A549 (cell line): ENCODE measurements around the gene MCOLN1. TPM values are rescaled to one million over a fixed set of nuclear protein-coding genes. Genes with fewer than 3 reads are reported as not detected.

ENCODE experiments used
- ATAC-seq, 2 experiments: fragments of 200-7000 bp in 1 of 2; fragments of >200 bp in 1 of 2; cut with Nextera tagmentation in 1 of 2; cut with Tn5 transposase in 1 of 2; 3 replicates each; pipeline versions ENCODE4 v1.8.0 to v1.9.1; 2018 to 2020; ENCODE audit warnings: mild to moderate bottlenecking in 1 of 2, moderate library complexity in 1 of 2
- CTCF ChIA-PET: fragments of 300-600 bp; sonication (Branson Sonifier 250); formaldehyde crosslinking; extraction: SDS; loops from one replicate; lab custom pipeline; 2021; ENCODE audit warnings: antibody characterized with exemption, inconsistent platforms; lab: Yijun Ruan, JAX
- POLR2A ChIA-PET: fragments of 350-600 bp; formaldehyde crosslinking; extraction: SDS; loops from one replicate; lab custom pipeline; 2021; ENCODE audit warnings: antibody characterized with exemption, inconsistent platforms; lab: Yijun Ruan, JAX
- DNase-seq, 2 experiments: peaks; one replicate each; pipeline versions ENCODE4 v3.0.0 to v3.0.0-alpha.2; 2011 to 2016; ENCODE audit warnings: low read depth in 1 of 2, low spot score in 1 of 2
- FAIRE-seq: peaks from 2 replicates; lab custom pipeline; 2011; peaks lifted over from hg19 to GRCh38; lab: Jason Lieb, UNC
- H3K27ac ChIP-seq, 2 experiments: fragments of >200 bp; sonication (Bioruptor Twin); formaldehyde crosslinking; 3 replicates each; pipeline ENCODE4 v1.5.1; 2016 to 2017
- H3K4me1 ChIP-seq: fragments of >200 bp; sonication (Bioruptor Twin); formaldehyde crosslinking; 3 replicates; pipeline ENCODE4 v1.6.1; 2016
- H3K4me2 ChIP-seq: fragments of >200 bp; sonication (Bioruptor Twin); formaldehyde crosslinking; 3 replicates; pipeline ENCODE4 v1.6.1; 2016
- H3K4me3 ChIP-seq: fragments of >200 bp; sonication (Bioruptor Twin); formaldehyde crosslinking; 3 replicates; pipeline ENCODE4 v1.5.1; 2016
- H3K9me3 ChIP-seq: fragments of >200 bp; sonication (Bioruptor Twin); formaldehyde crosslinking; 3 replicates; pipeline ENCODE4 v1.6.1; 2016
- CHD2 ChIP-seq: fragments of 150-350 bp; IDR thresholded peaks from 2 replicates; pipeline ENCODE4 v1.6.1; 2014; ENCODE audit warnings: low read length; ENCODE audit not compliant: partially characterized antibody
- CHD4 ChIP-seq: fragments of 200-600 bp; sonication (generic); IDR thresholded peaks from 2 replicates; pipeline ENCODE4 v1.6.1; 2016; ENCODE audit warnings: antibody characterized with exemption, mild to moderate bottlenecking, borderline replicate concordance
- FOSB ChIP-seq: fragments of 250-450 bp; sonication (Bioruptor Pico); IDR thresholded peaks from 2 replicates; pipeline ENCODE4 v1.5.0; 2020; ENCODE audit warnings: mild to moderate bottlenecking, moderate library complexity
- FOSL2 ChIP-seq, 2 experiments: fragments of 450-650 bp in 1 of 2; fragments of >200 bp in 1 of 2; sonication (Bioruptor Twin) in 1 of 2; formaldehyde crosslinking; IDR thresholded peaks; 2 replicates each; pipeline versions ENCODE4 v1.5.0 to v1.6.1; 2016 to 2020; ENCODE audit warnings: mild to moderate bottlenecking in 1 of 2, moderate library complexity in 1 of 2
- HMGXB4 ChIP-seq: fragments of 250-450 bp; sonication (Bioruptor Pico); IDR thresholded peaks from 2 replicates; pipeline ENCODE4 v1.5.0; 2021; ENCODE audit warnings: mild to moderate bottlenecking, moderate library complexity, borderline replicate concordance
- HOXB13 ChIP-seq: fragments of 250-450 bp; sonication (Bioruptor Pico); IDR thresholded peaks from 2 replicates; pipeline ENCODE4 v1.5.0; 2020; ENCODE audit warnings: low read depth, mild to moderate bottlenecking, moderate library complexity
- JUNB ChIP-seq: fragments of >200 bp; sonication (Bioruptor Twin); formaldehyde crosslinking; IDR thresholded peaks from 2 replicates; pipeline ENCODE4 v1.6.1; 2016
- KDM1A ChIP-seq: fragments of 200-600 bp; sonication (generic); IDR thresholded peaks from 2 replicates; pipeline ENCODE4 v1.6.1; 2016; ENCODE audit warnings: low read depth, mild to moderate bottlenecking
- NR3C1 ChIP-seq: fragments of >200 bp; sonication (Bioruptor Twin); formaldehyde crosslinking; IDR thresholded peaks from 3 replicates; pipeline ENCODE4 v1.6.1; 2017
- PHF8 ChIP-seq: fragments of 200-600 bp; sonication (generic); IDR thresholded peaks from 2 replicates; pipeline ENCODE4 v1.6.1; 2016; ENCODE audit warnings: low read depth, mild to moderate bottlenecking, antibody characterized with exemption, moderate library complexity, borderline replicate concordance
- RAD21 ChIP-seq, 2 experiments: fragments of >200 bp in 1 of 2; sonication (Bioruptor Twin) in 1 of 2; formaldehyde crosslinking in 1 of 2; IDR thresholded peaks in 1 of 2; conservative IDR thresholded peaks in 1 of 2; 2 replicates in 1 of 2; 3 replicates in 1 of 2; pipeline ENCODE4 v1.6.1; 2012 to 2018; ENCODE audit warnings: inconsistent platforms in 1 of 2
- RARB ChIP-seq: fragments of 250-450 bp; sonication (Bioruptor Pico); IDR thresholded peaks from 2 replicates; pipeline ENCODE4 v1.8.0; 2021; ENCODE audit warnings: mild to moderate bottlenecking, moderate library complexity
- REST ChIP-seq: fragments of 200-600 bp; sonication (generic); IDR thresholded peaks from 2 replicates; pipeline ENCODE4 v1.6.1; 2016; ENCODE audit warnings: antibody characterized with exemption, mild to moderate bottlenecking, moderate library complexity
- RFX5 ChIP-seq: fragments of 450-650 bp; IDR thresholded peaks from 2 replicates; pipeline ENCODE4 v1.7.1; 2014; ENCODE audit warnings: antibody characterized with exemption, mild to moderate bottlenecking, moderate library complexity
- RNF2 ChIP-seq: fragments of 200-600 bp; sonication (generic); IDR thresholded peaks from 2 replicates; pipeline ENCODE4 v1.6.1; 2016; ENCODE audit warnings: low read depth, mild to moderate bottlenecking, antibody characterized with exemption, moderate library complexity, borderline replicate concordance
- USF2 ChIP-seq: fragments of 450-650 bp; IDR thresholded peaks from 2 replicates; pipeline ENCODE4 v1.6.1; 2014; ENCODE audit warnings: antibody characterized with exemption
- ZC3H11A ChIP-seq: fragments of 450-650 bp; IDR thresholded peaks from 2 replicates; pipeline ENCODE4 v1.6.1; 2014; ENCODE audit warnings: antibody characterized with exemption, mild to moderate bottlenecking
- WGBS: methylation state at CpG from one replicate; pipeline ENCODE4 v1.1.6; 2017; ENCODE audit errors: missing lambda C conversion rate; 5-methylcytosine and 5-hydroxymethylcytosine counted together
- polyA plus RNA-seq, 4 experiments: library from polyadenylated mRNA; depleted of rRNA in 3 of 4; stranded (reverse); fragments of >200 nt; fragmentation: RNase III in 1 of 4; extraction: RNeasy Plus Mini Kit Qiagen cat#74134 plus additional on column Dnase treatment in 1 of 4; gene quantifications; 2 replicates in 3 of 4; 3 replicates in 1 of 4; pipeline ENCODE4 v1.2.3, GENCODE V29; 2011 to 2017

MCOLN1 gene
- polyA plus RNA-seq, 2 of the 4 experiments (the other 2 are of a cell fraction) = 13.1 to 13.4 TPM

GRCh38 chr19:7476777-7477494, 45.5 kb upstream of the MCOLN1 start:
- Histone ChIP-seq H3K4me3 (no peak overlapping the region), H3K4me1 (no peaks in the 10 kb centered on the region), H3K27ac (no peak overlapping the region), H3K4me2 (no peak overlapping the region), H3K9me3 (no peaks in the 10 kb centered on the region)
- DNase-seq (no peak), ATAC-seq (no peak; a peak in 2 of 6 replicates), FAIRE-seq (no peak)
- CTCF ChIA-PET = interaction anchor here (1.3 kb wide), 1 partner anchor 123 kb away, joined by 5 read pairs; no protein-coding TSS in a partner anchor
- TF ChIP-seq CHD2 (no peak), JUNB (no peak)
- 93% methylated on average over 15 of the region's 35 CpGs for WGBS
- POLR2A ChIA-PET = interaction anchor here (0.6 kb wide), 1 partner anchor 33 kb away, joined by 3 read pairs; no protein-coding TSS in a partner anchor

- ChIA-PET POLR2A (no interaction called here), CTCF (no interaction called here)
- FAIRE-seq = no peak
Observed at GRCh38 chr19:7477758-7478157, 44.7 kb upstream of the MCOLN1 start.

More at GRCh38 chr19:7477758-7478157, 44.7 kb upstream of the MCOLN1 start:
- TF ChIP-seq ZC3H11A (no peak), RARB (CRISPR knock-in tag) (no peak), KDM1A (no peak), RNF2 (no peak), USF2 (no peak), FOSB (no peak), NR3C1 (no peak), HMGXB4 (CRISPR knock-in tag) (no peak), FOSL2 (IDR thresholded peaks at IDR 0.05) (no peak), FOSL2 (CRISPR knock-in tag; IDR thresholded peaks at IDR 0.05) (no peak), REST (no peak), JUNB (no peak), CHD4 (no peak), HOXB13 (CRISPR knock-in tag) (no peak), RFX5 (no peak), PHF8 (no peak), RAD21 (conservative IDR thresholded peaks at IDR 0.05 in 1 of 2, IDR thresholded peaks at IDR 0.05 in 1 of 2) (no peak)
- Histone ChIP-seq H3K4me1 (no peaks in the 10 kb centered on the region), H3K4me3 (no peak overlapping the region), H3K4me2 (no peak overlapping the region), H3K27ac (no peak overlapping the region), H3K9me3 (no peaks in the 10 kb centered on the region)
- 91% methylated on average over 10 of the region's 10 CpGs for WGBS
- no peak for DNase-seq
- no peak for ATAC-seq
